ENCODE measurements around the gene TUSC2. TPM values are rescaled to one million over a fixed set of nuclear protein-coding genes. Genes with fewer than 3 reads are reported as not detected.

The TUSC2 gene
- total and polyA plus RNA-seq, 9 of the 15 experiments (the other 6 are each of a cell fraction or from before 2014, with no cell fraction given): 2.8 to 67.5 (median 25.8) TPM

GRCh38 chr3:50373146-50374051 lies 45.4 kb upstream of the TUSC2 start:
- BruUV-seq (replicated peaks): no TSS peak
- Histone ChIP-seq H3K9me3 (replicated peaks; ENCODE audit: control insufficient read depth, insufficient read depth, low read depth, low read length) (no peaks in the 10 kb centered on the region), H3K4me3 (no peak overlapping the region), H2AFZ (ENCODE audit: low read depth, low read length) (no peak overlapping the region), H3K27me3 (ENCODE audit: control insufficient read depth in 2 of 2, insufficient read depth in 2 of 2, low read length in 2 of 2) (no peaks in the 10 kb centered on the region), H3K36me3 (ENCODE audit: control insufficient read depth, insufficient read depth, low read length) (no peaks in the 10 kb centered on the region), H3K4me1 (replicated peaks in 1 of 2; ENCODE audit: control insufficient read depth in 2 of 2, insufficient read depth in 2 of 2, low read length in 2 of 2) (peaks cover 13 to 41% of the 10 kb centered on the region in 2 experiments; a peak in 4 of 5 replicates), H3K79me2 (ENCODE audit: control insufficient read depth, insufficient read depth, low read length) (no peaks in the 10 kb centered on the region), H3K9ac (ENCODE audit: insufficient read depth in 1 of 2, low read depth in 2 of 2, low read length in 2 of 2) (no peak overlapping the region), H3K27ac (ENCODE audit: extremely low read depth, low read depth, low read length) (no peak overlapping the region), H4K20me1 (replicated peaks; ENCODE audit: control insufficient read depth, insufficient read depth, low read length) (no peaks in the 10 kb centered on the region), H3K9me1 (ENCODE audit: control insufficient read depth, insufficient read depth, low read length) (no peaks in the 10 kb centered on the region), H3K4me2 (ENCODE audit: insufficient read depth, low read length) (no peak overlapping the region)
- FAIRE-seq: no peak
- TF ChIP-seq, protein P1, sequence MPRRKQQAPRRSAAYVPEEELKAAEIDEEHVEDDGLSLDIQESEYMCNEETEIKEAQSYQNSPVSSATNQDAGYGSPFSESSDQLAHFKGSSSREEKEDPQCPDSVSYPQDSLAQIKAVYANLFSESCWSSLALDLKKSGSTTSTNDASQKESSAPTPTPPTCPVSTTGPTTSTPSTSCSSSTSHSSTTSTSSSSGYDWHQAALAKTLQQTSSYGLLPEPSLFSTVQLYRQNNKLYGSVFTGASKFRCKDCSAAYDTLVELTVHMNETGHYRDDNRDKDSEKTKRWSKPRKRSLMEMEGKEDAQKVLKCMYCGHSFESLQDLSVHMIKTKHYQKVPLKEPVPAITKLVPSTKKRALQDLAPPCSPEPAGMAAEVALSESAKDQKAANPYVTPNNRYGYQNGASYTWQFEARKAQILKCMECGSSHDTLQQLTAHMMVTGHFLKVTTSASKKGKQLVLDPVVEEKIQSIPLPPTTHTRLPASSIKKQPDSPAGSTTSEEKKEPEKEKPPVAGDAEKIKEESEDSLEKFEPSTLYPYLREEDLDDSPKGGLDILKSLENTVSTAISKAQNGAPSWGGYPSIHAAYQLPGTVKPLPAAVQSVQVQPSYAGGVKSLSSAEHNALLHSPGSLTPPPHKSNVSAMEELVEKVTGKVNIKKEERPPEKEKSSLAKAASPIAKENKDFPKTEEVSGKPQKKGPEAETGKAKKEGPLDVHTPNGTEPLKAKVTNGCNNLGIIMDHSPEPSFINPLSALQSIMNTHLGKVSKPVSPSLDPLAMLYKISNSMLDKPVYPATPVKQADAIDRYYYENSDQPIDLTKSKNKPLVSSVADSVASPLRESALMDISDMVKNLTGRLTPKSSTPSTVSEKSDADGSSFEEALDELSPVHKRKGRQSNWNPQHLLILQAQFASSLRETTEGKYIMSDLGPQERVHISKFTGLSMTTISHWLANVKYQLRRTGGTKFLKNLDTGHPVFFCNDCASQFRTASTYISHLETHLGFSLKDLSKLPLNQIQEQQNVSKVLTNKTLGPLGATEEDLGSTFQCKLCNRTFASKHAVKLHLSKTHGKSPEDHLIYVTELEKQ (CRISPR knock-in tag; IDR thresholded peaks at IDR 0.05): no peak
- TF ChIP-seq TCF7L2 (IDR thresholded peaks at IDR 0.05; ENCODE audit: low read depth, low read length) (no peak), YBX1 (IDR thresholded peaks at IDR 0.05) (no peak), REST (IDR thresholded peaks at IDR 0.05; ENCODE audit: borderline replicate concordance) (no peak), REST (CRISPR knock-in tag; IDR thresholded peaks at IDR 0.05; ENCODE audit: low read depth) (no peak), PURB (CRISPR knock-in tag; IDR thresholded peaks at IDR 0.05; ENCODE audit: low read depth) (no peak)
- in situ Hi-C loops (cut with MboI): no loop called here
- intact Hi-C loops (cut with micrococcal nuclease): loop anchor here (5.0 kb wide), 1 partner anchor 169 kb away; no protein-coding TSS in a partner anchor
- no peak for DNase-seq (ENCODE audit: extremely low read depth in 1 of 4, low spot score in 3 of 4)
- POLR2A ChIA-PET: interaction anchor here (0.7 kb wide), 1 partner anchor 209 kb away, joined by 3 read pairs; no protein-coding TSS in a partner anchor
- CTCF ChIA-PET (ENCODE audit: low intra/inter-chr PET ratio): no interaction called here
- ATAC-seq: no peak
- 8% methylated on average over 4 of the region's 12 CpGs for WGBS (ENCODE audit: insufficient coverage, low coverage, missing lambda C conversion rate)
